H1 (cell line): ENCODE results near the gene DOHH. TPM values are rescaled to one million over a fixed set of nuclear protein-coding genes. Genes with fewer than 3 reads are reported as not detected.

ENCODE experiments used
- CTCF ChIA-PET: fragments of 300-600 bp; sonication (Branson Sonifier 250); formaldehyde crosslinking; loops from one replicate; lab custom pipeline; 2021; ENCODE audit not compliant: partially characterized antibody; lab: Charles Lee
- POLR2A ChIA-PET: fragments of 300-600 bp; sonication (Branson Sonifier 250); formaldehyde crosslinking; loops from one replicate; lab custom pipeline; 2021; ENCODE audit warnings: inconsistent platforms; ENCODE audit not compliant: partially characterized antibody; lab: Charles Lee
- DNase-seq, 2 experiments: peaks; one replicate each; pipeline versions ENCODE4 v3.0.0 to v3.0.0-alpha.2; 2010 to 2022; ENCODE audit warnings: low spot score in 2 of 2, low read depth in 1 of 2, mixed read lengths in 1 of 2
- FAIRE-seq: peaks from 2 replicates; lab custom pipeline; 2011; peaks lifted over from hg19 to GRCh38; lab: Jason Lieb, UNC
- H2AFZ ChIP-seq: 2 replicates; pipeline ENCODE4 v1.8.1; 2012; ENCODE audit warnings: low read length, inconsistent platforms
- H2AK5ac ChIP-seq: 2 replicates; pipeline ENCODE4 v1.6.1; 2013; ENCODE audit warnings: low read depth, low read length
- H2BK120ac ChIP-seq: replicated peaks from 2 replicates; pipeline ENCODE3; 2013; ENCODE audit warnings: low read depth, low read length, inconsistent platforms
- H2BK12ac ChIP-seq: 2 replicates; pipeline ENCODE4 v1.6.1; 2013; ENCODE audit warnings: low read depth, low read length
- H2BK15ac ChIP-seq: 2 replicates; pipeline ENCODE4 v1.6.1; 2013; ENCODE audit warnings: low read length
- H2BK20ac ChIP-seq: 2 replicates; pipeline ENCODE4 v1.6.1; 2013; ENCODE audit warnings: low read length
- H2BK5ac ChIP-seq: 2 replicates; pipeline ENCODE4 v1.6.1; 2013; ENCODE audit warnings: low read depth, low read length
- H3K14ac ChIP-seq: 2 replicates; pipeline ENCODE4 v1.6.1; 2013; ENCODE audit warnings: inconsistent platforms; ENCODE audit not compliant: insufficient read length
- H3K18ac ChIP-seq: 2 replicates; pipeline ENCODE4 v1.6.1; 2013; ENCODE audit warnings: low read length; ENCODE audit errors: extremely low read depth
- H3K23ac ChIP-seq: 2 replicates; pipeline ENCODE4 v1.6.1; 2013; ENCODE audit warnings: inconsistent platforms; ENCODE audit not compliant: insufficient read length
- H3K23me2 ChIP-seq: 2 replicates; pipeline ENCODE4 v1.6.1; 2013; ENCODE audit warnings: low read depth, low read length
- H3K27ac ChIP-seq: 2 replicates; pipeline ENCODE4 v1.6.1; 2011; ENCODE audit warnings: low read depth, low read length, inconsistent platforms
- H3K27me3 ChIP-seq, 4 experiments: replicated peaks in 1 of 4; 1 replicate in 1 of 4; 2 replicates in 3 of 4; pipeline versions ENCODE4 v1.6.1 to v1.8.1; 2011 to 2013; ENCODE audit warnings: low read length in 3 of 4, mild to moderate bottlenecking in 3 of 4, inconsistent platforms in 2 of 4, mixed read lengths in 2 of 4, moderate library complexity in 1 of 4; ENCODE audit not compliant: control insufficient read depth in 3 of 4, insufficient read depth in 3 of 4; ENCODE audit errors: extremely low read depth in 1 of 4
- H3K36me3 ChIP-seq, 4 experiments: 2 replicates each; pipeline versions ENCODE4 v1.6.1 to v1.8.1; 2011 to 2013; ENCODE audit warnings: mild to moderate bottlenecking in 4 of 4, low read length in 3 of 4, moderate library complexity in 2 of 4, control low read depth in 1 of 4, inconsistent platforms in 1 of 4; ENCODE audit not compliant: insufficient read depth in 4 of 4, control insufficient read depth in 2 of 4
- H3K4ac ChIP-seq: replicated peaks from 2 replicates; pipeline ENCODE3; 2013; ENCODE audit warnings: low read length, low read depth, mixed read lengths, inconsistent platforms; ENCODE audit not compliant: insufficient read length
- H3K4me1 ChIP-seq, 4 experiments: replicated peaks in 1 of 4; 1 replicate in 1 of 4; 2 replicates in 3 of 4; pipeline versions ENCODE4 v1.6.1 to v1.8.1; 2011 to 2013; ENCODE audit warnings: low read length in 3 of 4, inconsistent platforms in 2 of 4, mixed read lengths in 1 of 4; ENCODE audit not compliant: insufficient read depth in 4 of 4, control insufficient read depth in 3 of 4
- H3K4me2 ChIP-seq, 2 experiments: 2 replicates each; pipeline versions ENCODE4 v1.6.1 to v1.8.1; 2011 to 2013; ENCODE audit warnings: low read depth in 2 of 2, low read length in 2 of 2, control low read depth in 1 of 2, inconsistent platforms in 1 of 2, mild to moderate bottlenecking in 1 of 2; ENCODE audit not compliant: insufficient read depth in 1 of 2
- H3K4me3 ChIP-seq, 4 experiments: fragments of 200-600, 300-600 bp in 1 of 4; sonication (generic), shearing (Covaris generic), sonication (Bioruptor Twin) in 1 of 4; 2 replicates each; pipeline versions ENCODE4 v1.5.1 to v1.8.1; 2011 to 2016; ENCODE audit warnings: low read length in 4 of 4, low read depth in 3 of 4, control low read depth in 2 of 4, inconsistent platforms in 2 of 4, mild to moderate bottlenecking in 2 of 4, mixed read lengths in 1 of 4, moderate library complexity in 1 of 4; ENCODE audit not compliant: insufficient read depth in 2 of 4; ENCODE audit errors: extremely low read depth in 1 of 4
- H3K56ac ChIP-seq: replicated peaks from 2 replicates; pipeline ENCODE3; 2013; ENCODE audit warnings: low read depth, mild to moderate bottlenecking, mixed read lengths, low read length, inconsistent platforms; ENCODE audit not compliant: insufficient read length
- H3K79me1 ChIP-seq: 2 replicates; pipeline ENCODE4 v1.6.1; 2013; ENCODE audit warnings: low read depth, low read length, control low read depth
- H3K79me2 ChIP-seq, 2 experiments: 2 replicates each; pipeline versions ENCODE4 v1.6.1 to v1.8.1; 2012 to 2013; ENCODE audit warnings: low read length in 2 of 2, mild to moderate bottlenecking in 2 of 2, inconsistent platforms in 1 of 2; ENCODE audit not compliant: insufficient read depth in 2 of 2, control insufficient read depth in 1 of 2
- H3K9ac ChIP-seq, 4 experiments: replicated peaks in 1 of 4; 1 replicate in 1 of 4; 2 replicates in 3 of 4; pipeline versions ENCODE4 v1.6.1 to v1.8.1; 2011 to 2013; ENCODE audit warnings: low read depth in 3 of 4, low read length in 3 of 4, control low read depth in 2 of 4, mild to moderate bottlenecking in 2 of 4, moderate library complexity in 2 of 4, inconsistent platforms in 1 of 4; ENCODE audit errors: extremely low read depth in 1 of 4
- H3K9me3 ChIP-seq, 2 experiments: 2 replicates each; pipeline versions ENCODE4 v1.6.1 to v1.8.1; 2012 to 2013; ENCODE audit warnings: mild to moderate bottlenecking in 2 of 2, moderate library complexity in 2 of 2, control low read depth in 1 of 2, inconsistent platforms in 1 of 2, low read depth in 1 of 2, low read length in 1 of 2, mixed read lengths in 1 of 2; ENCODE audit not compliant: insufficient read depth in 2 of 2
- H4K20me1 ChIP-seq, 2 experiments: replicated peaks in 1 of 2; 2 replicates each; pipeline versions ENCODE3 to v1.8.1; 2011 to 2013; ENCODE audit warnings: inconsistent platforms in 2 of 2, low read length in 2 of 2, mild to moderate bottlenecking in 1 of 2; ENCODE audit not compliant: insufficient read depth in 2 of 2, control insufficient read depth in 1 of 2
- H4K5ac ChIP-seq: 2 replicates; pipeline ENCODE4 v1.6.1; 2013; ENCODE audit warnings: low read length, low read depth, mixed read lengths, inconsistent platforms; ENCODE audit not compliant: insufficient read length
- H4K8ac ChIP-seq: 2 replicates; pipeline ENCODE4 v1.8.0; 2013; ENCODE audit warnings: mild to moderate bottlenecking, moderate library complexity, low read length, inconsistent platforms; ENCODE audit not compliant: insufficient read depth; ENCODE audit errors: extremely low read depth
- H4K91ac ChIP-seq: replicated peaks from 2 replicates; pipeline ENCODE3; 2013; ENCODE audit warnings: low read length, mixed read lengths, inconsistent platforms; ENCODE audit not compliant: insufficient read length
- BCL11A ChIP-seq, 2 experiments: IDR thresholded peaks; one replicate each; pipeline ENCODE4 v1.6.1; 2011; ENCODE audit warnings: low read depth in 2 of 2, low read length in 2 of 2, mild to moderate bottlenecking in 2 of 2
- CBX8 ChIP-seq: fragments of 300-800, 300-1000 bp; sonication (generic); IDR thresholded peaks from 2 replicates; pipeline ENCODE4 v1.7.1; 2016; ENCODE audit warnings: low read depth, low read length, borderline replicate concordance
- CHD2 ChIP-seq: IDR thresholded peaks from 2 replicates; pipeline ENCODE4 v1.6.1; 2012; ENCODE audit warnings: low read length, improper control_type of control experiment
- GTF2F1 ChIP-seq: IDR thresholded peaks from 2 replicates; pipeline ENCODE4 v1.6.1; 2012; ENCODE audit warnings: low read depth, low read length, improper control_type of control experiment, borderline replicate concordance
- JUN ChIP-seq: IDR thresholded peaks from 2 replicates; pipeline ENCODE4 v1.6.1; 2011; ENCODE audit warnings: low read depth, mild to moderate bottlenecking, improper control_type of control experiment, low read length
- JUND ChIP-seq: IDR thresholded peaks from 2 replicates; pipeline ENCODE4 v1.6.1; 2011; ENCODE audit warnings: mild to moderate bottlenecking, improper control_type of control experiment, low read length
- POLR2A ChIP-seq, 2 experiments: IDR thresholded peaks; 1 replicate in 1 of 2; 2 replicates in 1 of 2; pipeline ENCODE4 v1.6.1; 2011; ENCODE audit warnings: low read depth in 2 of 2, low read length in 2 of 2, mild to moderate bottlenecking in 2 of 2; ENCODE audit errors: control extremely low read depth in 1 of 2
- POLR2AphosphoS5 ChIP-seq: IDR thresholded peaks from 2 replicates; pipeline ENCODE4 v1.6.1; 2011; ENCODE audit warnings: low read depth, low read length
- POU5F1 ChIP-seq: IDR thresholded peaks from 2 replicates; pipeline ENCODE4 v1.6.1; 2011; ENCODE audit warnings: low read depth, mild to moderate bottlenecking, low read length, moderate library complexity
- RXRA ChIP-seq: IDR thresholded peaks from 2 replicates; pipeline ENCODE4 v1.6.1; 2011; ENCODE audit warnings: low read depth, mild to moderate bottlenecking, low read length, moderate library complexity; ENCODE audit not compliant: insufficient read depth
- SP1 ChIP-seq: IDR thresholded peaks from 2 replicates; pipeline ENCODE4 v1.6.1; 2011; ENCODE audit warnings: low read depth, low read length
- SRF ChIP-seq: IDR thresholded peaks from 2 replicates; pipeline ENCODE4 v1.6.1; 2011; ENCODE audit warnings: mild to moderate bottlenecking, low read depth, low read length, moderate library complexity
- SUZ12 ChIP-seq: fragments of 200-600 bp; sonication (generic); IDR thresholded peaks from 2 replicates; pipeline ENCODE4 v1.6.1; 2012; ENCODE audit warnings: mild to moderate bottlenecking, inconsistent platforms, low read length, moderate library complexity, mixed read lengths
- TAF1 ChIP-seq: IDR thresholded peaks from 2 replicates; pipeline ENCODE4 v1.6.1; 2011; ENCODE audit warnings: mild to moderate bottlenecking, low read depth, low read length
- TBP ChIP-seq: IDR thresholded peaks from 2 replicates; pipeline ENCODE4 v1.6.1; 2011; ENCODE audit warnings: low read depth, low read length, improper control_type of control experiment
- TCF12 ChIP-seq: IDR thresholded peaks from 2 replicates; pipeline ENCODE4 v1.6.1; 2011; ENCODE audit warnings: low read depth, mild to moderate bottlenecking, low read length
- ZNF274 ChIP-seq: IDR thresholded peaks from 2 replicates; pipeline ENCODE4 v1.7.0; 2012; ENCODE audit warnings: low read length, borderline replicate concordance; ENCODE audit errors: extremely low read depth
- WGBS, 2 experiments: shearing (Covaris generic) in 1 of 2; methylation state at CpG; one replicate each; pipeline versions ENCODE4 v1.1.6 to v1.1.7; 2013 to 2015; ENCODE audit warnings: low lambda C conversion rate in 2 of 2, mixed read lengths in 2 of 2, inconsistent platforms in 1 of 2, low coverage in 1 of 2, missing lambda C conversion rate in 1 of 2; ENCODE audit not compliant: insufficient replicate concordance in 2 of 2, insufficient coverage in 1 of 2, insufficient read length in 1 of 2; ENCODE audit errors: extremely low coverage in 1 of 2, missing lambda C conversion rate in 1 of 2; 5-methylcytosine and 5-hydroxymethylcytosine counted together
- polyA plus RNA-seq, 7 experiments: library from polyadenylated mRNA; depleted of rRNA in 3 of 7; stranded (reverse) in 5 of 7; unstranded in 2 of 7; fragments of >200 nt in 5 of 7; fragments of 200-250 nt in 2 of 7; gene quantifications; 1 replicate in 5 of 7; 2 replicates in 1 of 7; 4 replicates in 1 of 7; pipeline versions ENCODE4 v1.2.1 to v1.2.3, GENCODE V29; 2011 to 2013; ENCODE audit warnings: missing spikeins in 2 of 7, mixed read lengths in 2 of 7
- total RNA-seq: library from RNA; stranded (reverse); fragmentation: NEBNext Ultra II Directional; extraction: Animal tissue kit (Norgen Biotek cat#: 25700); gene quantifications from 2 replicates; pipeline ENCODE4 v1.2.1, GENCODE V29; 2021

The DOHH gene
- total and polyA plus RNA-seq, 2 of the 8 experiments (the other 6 are each of a cell fraction or from before 2014, with no cell fraction given): 7.3 to 17.7 TPM

DNA sequence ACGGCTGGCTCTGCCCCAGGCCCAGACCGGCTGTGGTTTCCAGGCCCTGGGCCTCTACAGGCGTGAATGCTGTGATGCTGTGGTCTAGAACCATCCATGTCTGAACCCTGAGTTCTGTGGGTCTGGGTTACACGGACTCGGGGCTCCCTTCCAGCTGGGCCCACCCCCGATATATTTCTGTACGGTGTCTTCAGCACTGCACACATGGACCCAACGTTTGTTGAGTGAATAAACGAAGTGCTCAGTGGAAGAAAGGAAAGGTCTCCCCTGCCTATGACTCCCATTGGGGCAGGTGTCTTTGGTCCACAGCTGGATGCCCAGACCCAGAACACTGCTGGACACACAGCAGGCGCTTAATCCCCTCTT lies 45.2 kb upstream of the DOHH start:
- POLR2A ChIA-PET: interaction anchor here (0.6 to 2.6 kb wide), 12 partner anchors 9 to 164 kb away, joined by 3 to 12 read pairs (median 3); partner anchors contain the start of genes HMG20B and MFSD12
- H3K9ac ChIP-seq: no peak overlapping the region
- TF ChIP-seq CBX8: no peak
- TF ChIP-seq CHD2: no peak
- no peak for TF ChIP-seq TCF12
- TF ChIP-seq SUZ12: no peak
- no peak for TF ChIP-seq SP1
- TF ChIP-seq ZNF274: no peak
- TF ChIP-seq TAF1: no peak
- no peak for TF ChIP-seq JUN
- no peak for TF ChIP-seq SRF
- no peak for TF ChIP-seq TBP
- TF ChIP-seq POLR2A (IDR thresholded peaks at IDR 0.05; ENCODE audit: control extremely low read depth in 1 of 2, low read depth in 2 of 2, low read length in 2 of 2): no peak
- TF ChIP-seq JUND: no peak
- TF ChIP-seq RXRA: no peak
- TF ChIP-seq POU5F1: no peak
- no peak for TF ChIP-seq POLR2AphosphoS5
- TF ChIP-seq BCL11A (IDR thresholded peaks at IDR 0.05; ENCODE audit: low read depth in 2 of 2, low read length in 2 of 2): no peak
- no peak for TF ChIP-seq GTF2F1

More for the DNA sequence above, 45.2 kb upstream of the DOHH start:
- Histone ChIP-seq H2AFZ (no peak overlapping the region), H3K4me2 (no peak overlapping the region), H4K91ac (no peak overlapping the region), H2BK12ac (no peak overlapping the region), H4K8ac (no peak overlapping the region; the same call in 1 of the 2 replicates), H3K79me2 (no peaks in the 10 kb centered on the region), H3K23ac (no peak overlapping the region), H3K23me2 (no peaks in the 10 kb centered on the region), H2BK120ac (no peak overlapping the region), H2BK15ac (no peak overlapping the region), H3K36me3 (peaks cover 0 to 5% (median 1%) of the 10 kb centered on the region in 4 experiments; a peak in 2 of 8 replicates), H3K14ac (no peak overlapping the region), H4K20me1 (peaks cover 8 to 20% of the 10 kb centered on the region in 2 experiments), H3K4ac (no peak overlapping the region), H3K56ac (no peak overlapping the region), H2AK5ac (no peak overlapping the region), H3K18ac (no peak overlapping the region), H3K27ac (no peak overlapping the region), H3K4me1 (no peaks in the 10 kb centered on the region), H2BK5ac (no peak overlapping the region), H2BK20ac (no peak overlapping the region), H3K4me3 (no peak overlapping the region), H3K79me1 (no peaks in the 10 kb centered on the region), H3K9me3 (no peaks in the 10 kb centered on the region), H3K27me3 (no peaks in the 10 kb centered on the region), H4K5ac (no peak overlapping the region)
- no peak for FAIRE-seq
- WGBS, 2 experiments: 83% methylated on average over 10 of the region's 10 CpGs; no CpG with 5 or more reads in 1 of the 2 experiments
- CTCF ChIA-PET: interaction anchor here (0.7 to 7.5 kb wide), 22 partner anchors 12 to 241 kb away, joined by 3 to 66 read pairs (median 4); partner anchors contain the start of genes GIPC3 and MFSD12
- DNase-seq: no peak
